ENCODE data around the gene SLC30A5. TPM values are rescaled to one million over a fixed set of nuclear protein-coding genes. Genes with fewer than 3 reads are reported as not detected.

SLC30A5 gene
- total and polyA plus RNA-seq, 2 of the 13 experiments (the other 11 are each of a cell fraction or from before 2014, with no cell fraction given) = 46.0 to 53.6 TPM

GRCh38 chr5:69093771-69094482 is at the start of gene SLC30A5 (continued):
- TF ChIP-seq E2F1 (CRISPR knock-in tag; IDR thresholded peaks at IDR 0.05) (no peak; the same call in none of the 2 replicates), SOX6 (IDR thresholded peaks at IDR 0.05) (no peak), SOX6 (CRISPR knock-in tag; IDR thresholded peaks at IDR 0.05) (peak; percentile 71), CCAR2 (optimal IDR thresholded peaks at IDR 0.05; ENCODE audit: low read depth, low read length) (no peak), ZNF275 (CRISPR knock-in tag; IDR thresholded peaks at IDR 0.05; ENCODE audit: borderline replicate concordance) (no peak), NFE2L1 (CRISPR knock-in tag; IDR thresholded peaks at IDR 0.05; ENCODE audit: borderline replicate concordance) (no peak), ZNF362 (CRISPR knock-in tag; IDR thresholded peaks at IDR 0.05; ENCODE audit: borderline replicate concordance) (no peak), NFATC3 (CRISPR knock-in tag; IDR thresholded peaks at IDR 0.05) (no peak), RERE (CRISPR knock-in tag; IDR thresholded peaks at IDR 0.05; ENCODE audit: low read depth) (peak; percentile 25; the same call in 1 of the 2 replicates), PPARG (CRISPR knock-in tag; conservative IDR thresholded peaks at IDR 0.05) (no peak; the same call in 1 of the 2 replicates), ZNF33B (CRISPR knock-in tag; IDR thresholded peaks at IDR 0.05) (no peak), ZNF777 (CRISPR knock-in tag; IDR thresholded peaks at IDR 0.05) (peak; percentile 46; the same call in 1 of the 2 replicates), MEIS1 (CRISPR knock-in tag; IDR thresholded peaks at IDR 0.05; ENCODE audit: borderline replicate concordance) (peak; percentile 84; the same call in 1 of the 2 replicates), PHF8 (CRISPR knock-in tag; IDR thresholded peaks at IDR 0.05) (peak; percentile 99), MIER2 (CRISPR knock-in tag; IDR thresholded peaks at IDR 0.05) (no peak), KDM3A (CRISPR knock-in tag; IDR thresholded peaks at IDR 0.05; ENCODE audit: low read depth) (peak; percentile 48; the same call in 1 of the 2 replicates), JUND (CRISPR knock-in tag; IDR thresholded peaks at IDR 0.05) (peak; percentile 58), ZMAT5 (CRISPR knock-in tag; IDR thresholded peaks at IDR 0.05; ENCODE audit: borderline replicate concordance, low read depth) (no peak), SAFB2 (CRISPR knock-in tag; IDR thresholded peaks at IDR 0.05; ENCODE audit: borderline replicate concordance, low read depth) (peak; percentile 92; the same call in 1 of the 2 replicates)
